Gastroesophageal sphincter (tissue), 3 donors: ENCODE results near the gene SH2D3A.

ENCODE experiments used
- CTCF ChIP-seq, 4 experiments: fragments of 200-600 bp in 2 of 4; fragments of 450-650 bp in 2 of 4; sonication (generic) in 1 of 4; IDR thresholded peaks; one replicate each; pipeline ENCODE4 v1.5.1; 2017 to 2019; ENCODE audit warnings: antibody characterized with exemption in 4 of 4, mild to moderate bottlenecking in 2 of 4, moderate library complexity in 2 of 4
- EP300 ChIP-seq: sonication (generic); formaldehyde crosslinking; IDR thresholded peaks from one replicate; pipeline ENCODE4 v1.6.1; 2017; ENCODE audit warnings: antibody characterized with exemption, mild to moderate bottlenecking
- POLR2A ChIP-seq, 2 donors: fragments of 450-650 bp; IDR thresholded peaks; one replicate each; pipeline ENCODE4 v1.6.1; 2017; ENCODE audit warnings: antibody characterized with exemption in 2 of 2, mild to moderate bottlenecking in 2 of 2, moderate library complexity in 1 of 2
- POLR2AphosphoS5 ChIP-seq: sonication (generic); formaldehyde crosslinking; IDR thresholded peaks from one replicate; pipeline ENCODE4 v1.6.1; 2017; ENCODE audit warnings: antibody characterized with exemption

DNA sequence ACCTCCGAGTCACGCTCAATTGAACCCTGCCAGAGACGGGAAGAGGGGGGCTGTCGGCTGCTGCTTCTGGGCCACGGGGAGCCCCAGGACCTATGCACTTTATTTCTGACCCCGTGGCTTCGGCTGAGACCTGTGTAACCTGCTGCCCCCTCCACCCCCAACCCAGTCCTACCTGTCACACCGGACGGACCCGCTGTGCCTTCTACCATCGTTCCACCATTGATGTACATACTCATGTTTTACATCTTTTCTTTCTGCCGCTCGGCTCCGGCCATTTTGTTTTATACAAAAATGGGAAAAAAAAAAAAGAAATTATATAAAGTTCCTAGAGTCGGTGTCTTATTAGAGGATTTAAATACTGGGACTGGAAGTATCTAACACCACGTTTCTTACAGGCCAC, 16.0 kb downstream of the SH2D3A start:
- no peak for TF ChIP-seq POLR2A (IDR thresholded peaks at IDR 0.05)
- TF ChIP-seq CTCF (IDR thresholded peaks at IDR 0.05), result no peak
- no peak for TF ChIP-seq POLR2AphosphoS5
- no peak for TF ChIP-seq EP300
